ENCODE results near the gene ZEB2.

GRCh38 chr2:144452989-144453336 lies 67.0 kb downstream of the ZEB2 start:
- no peak for TF ChIP-seq EP300 (IDR thresholded peaks at IDR 0.05)
- TF ChIP-seq, protein P1, sequence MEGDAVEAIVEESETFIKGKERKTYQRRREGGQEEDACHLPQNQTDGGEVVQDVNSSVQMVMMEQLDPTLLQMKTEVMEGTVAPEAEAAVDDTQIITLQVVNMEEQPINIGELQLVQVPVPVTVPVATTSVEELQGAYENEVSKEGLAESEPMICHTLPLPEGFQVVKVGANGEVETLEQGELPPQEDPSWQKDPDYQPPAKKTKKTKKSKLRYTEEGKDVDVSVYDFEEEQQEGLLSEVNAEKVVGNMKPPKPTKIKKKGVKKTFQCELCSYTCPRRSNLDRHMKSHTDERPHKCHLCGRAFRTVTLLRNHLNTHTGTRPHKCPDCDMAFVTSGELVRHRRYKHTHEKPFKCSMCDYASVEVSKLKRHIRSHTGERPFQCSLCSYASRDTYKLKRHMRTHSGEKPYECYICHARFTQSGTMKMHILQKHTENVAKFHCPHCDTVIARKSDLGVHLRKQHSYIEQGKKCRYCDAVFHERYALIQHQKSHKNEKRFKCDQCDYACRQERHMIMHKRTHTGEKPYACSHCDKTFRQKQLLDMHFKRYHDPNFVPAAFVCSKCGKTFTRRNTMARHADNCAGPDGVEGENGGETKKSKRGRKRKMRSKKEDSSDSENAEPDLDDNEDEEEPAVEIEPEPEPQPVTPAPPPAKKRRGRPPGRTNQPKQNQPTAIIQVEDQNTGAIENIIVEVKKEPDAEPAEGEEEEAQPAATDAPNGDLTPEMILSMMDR (IDR thresholded peaks at IDR 0.05) = no peak
- no peak for TF ChIP-seq POLR2A (IDR thresholded peaks at IDR 0.05)

Measured in ovary (tissue), 3 donors.